ENCODE data around the gene IP6K3. TPM values are rescaled to one million over a fixed set of nuclear protein-coding genes. Genes with fewer than 3 reads are reported as not detected.

Gene IP6K3
- total RNA-seq, 1 donor from 2014 or later, result 3.0 TPM

- Mint-ChIP-seq H3K4me3 (ENCODE audit: unreplicated experiment) (no peak overlapping the region), H3K9me3 (ENCODE audit: unreplicated experiment) (no peaks in the 10 kb centered on the region), H3K4me1 (ENCODE audit: unreplicated experiment) (peaks cover 33% of the 10 kb centered on the region), H3K27me3 (ENCODE audit: unreplicated experiment) (peaks cover 3% of the 10 kb centered on the region), H3K27ac (ENCODE audit: unreplicated experiment) (no peak overlapping the region), H3K36me3 (ENCODE audit: unreplicated experiment) (peaks cover 6% of the 10 kb centered on the region)
- TF ChIP-seq CTCF (IDR thresholded peaks at IDR 0.05), result no peak
- DNase-seq (ENCODE audit: extremely low spot score, unreplicated experiment), result no peak
Measured at GRCh38 chr6:33713786-33714185, 32.9 kb downstream of the IP6K3 start.

GRCh38 chr6:33712914-33713313 lies 33.8 kb downstream of the IP6K3 start:
- no peak overlapping the region for H3K4me3 Mint-ChIP-seq (ENCODE audit: unreplicated experiment)

GRCh38 chr6:33711140-33712129 lies 35.3 kb downstream of the IP6K3 start, which contains the start of gene UQCC2:
UQCC2 (minus strand) TSS chr6:33711700; CDS start chr6:33711686, 14 bp downstream.
- no peaks in the 10 kb centered on the region for H3K9me3 Mint-ChIP-seq (ENCODE audit: unreplicated experiment)
- peak within 1 kb of the TSS; percentile 97 for H3K27ac Mint-ChIP-seq (ENCODE audit: unreplicated experiment)
- peak; percentile 81 for TF ChIP-seq CTCF (IDR thresholded peaks at IDR 0.05)
- H3K4me3 Mint-ChIP-seq (ENCODE audit: unreplicated experiment), result peak within 1 kb of the TSS; percentile 98
- peaks cover 22% of the 10 kb centered on the region for H3K4me1 Mint-ChIP-seq (ENCODE audit: unreplicated experiment)
- peak; percentile 99 for DNase-seq (ENCODE audit: extremely low spot score, unreplicated experiment)
- H3K36me3 Mint-ChIP-seq (ENCODE audit: unreplicated experiment), result peaks cover 12% of the 10 kb centered on the region
- H3K27me3 Mint-ChIP-seq (ENCODE audit: unreplicated experiment), result peaks cover 3% of the 10 kb centered on the region

More at GRCh38 chr6:33712914-33713313, 33.8 kb downstream of the IP6K3 start:
- no peak for TF ChIP-seq CTCF (IDR thresholded peaks at IDR 0.05)
- DNase-seq (ENCODE audit: extremely low spot score, unreplicated experiment), result no peak
- H3K4me1 Mint-ChIP-seq (ENCODE audit: unreplicated experiment), result peaks cover 25% of the 10 kb centered on the region
- H3K27ac Mint-ChIP-seq (ENCODE audit: unreplicated experiment), result no peak overlapping the region
- H3K9me3 Mint-ChIP-seq (ENCODE audit: unreplicated experiment), result no peaks in the 10 kb centered on the region
- H3K27me3 Mint-ChIP-seq (ENCODE audit: unreplicated experiment), result peaks cover 3% of the 10 kb centered on the region
- peaks cover 6% of the 10 kb centered on the region for H3K36me3 Mint-ChIP-seq (ENCODE audit: unreplicated experiment)

GRCh38 chr6:33710296-33711121 lies 36.2 kb downstream of the IP6K3 start:
- H3K27me3 Mint-ChIP-seq (ENCODE audit: unreplicated experiment), result peaks cover 3% of the 10 kb centered on the region
- peak overlapping the region; percentile 98 for H3K4me3 Mint-ChIP-seq (ENCODE audit: unreplicated experiment)

More at GRCh38 chr6:33710296-33711121, 36.2 kb downstream of the IP6K3 start:
- DNase-seq (ENCODE audit: extremely low spot score, unreplicated experiment), result no peak
- H3K4me1 Mint-ChIP-seq (ENCODE audit: unreplicated experiment), result peaks cover 22% of the 10 kb centered on the region
- H3K9me3 Mint-ChIP-seq (ENCODE audit: unreplicated experiment), result no peaks in the 10 kb centered on the region
- H3K27ac Mint-ChIP-seq (ENCODE audit: unreplicated experiment), result peak overlapping the region; percentile 97
- no peak for TF ChIP-seq CTCF (IDR thresholded peaks at IDR 0.05)
- peaks cover 12% of the 10 kb centered on the region for H3K36me3 Mint-ChIP-seq (ENCODE audit: unreplicated experiment)

Measured in osteocyte (in vitro differentiated cells).